Measurements from ENCODE around the gene TMEM248.

The TMEM248 gene

GRCh38 chr7:66919704-66920103 is 1.3 kb upstream of the TMEM248 start:
- ATAC-seq, result no peak
- TF ChIP-seq ZFP30 (CRISPR knock-in tag; IDR thresholded peaks at IDR 0.05), result no peak
- TF ChIP-seq ZFP3 (CRISPR knock-in tag; IDR thresholded peaks at IDR 0.05), result no peak
- no peak for TF ChIP-seq CREB5 (CRISPR knock-in tag; IDR thresholded peaks at IDR 0.05; ENCODE audit: low read depth)
- no peak for TF ChIP-seq SNAI2 (CRISPR knock-in tag; IDR thresholded peaks at IDR 0.05)
- no peak for TF ChIP-seq ISL1 (CRISPR knock-in tag; IDR thresholded peaks at IDR 0.05)
- TF ChIP-seq PPARA (CRISPR knock-in tag; IDR thresholded peaks at IDR 0.05; ENCODE audit: borderline replicate concordance), result no peak
- no peak for TF ChIP-seq ESRRG (CRISPR knock-in tag; IDR thresholded peaks at IDR 0.05)
- TF ChIP-seq ZNF565 (CRISPR knock-in tag; conservative IDR thresholded peaks at IDR 0.05; ENCODE audit: low read depth), result no peak
- TF ChIP-seq RARB (CRISPR knock-in tag; IDR thresholded peaks at IDR 0.05), result no peak

- no peak; the same call in 2 of the 3 replicates for ATAC-seq
Measured at GRCh38 chr7:66920256-66920655, 769 bp upstream of the TMEM248 start.

More at GRCh38 chr7:66920256-66920655, 769 bp upstream of the TMEM248 start:
- TF ChIP-seq RARB (CRISPR knock-in tag; IDR thresholded peaks at IDR 0.05) (no peak), OSR1 (CRISPR knock-in tag; IDR thresholded peaks at IDR 0.05) (no peak), GLIS3 (CRISPR knock-in tag; IDR thresholded peaks at IDR 0.05) (no peak), ZNF8 (CRISPR knock-in tag; IDR thresholded peaks at IDR 0.05) (no peak), ARNTL (CRISPR knock-in tag; IDR thresholded peaks at IDR 0.05; ENCODE audit: borderline replicate concordance, low read depth) (no peak), ZFP30 (CRISPR knock-in tag; IDR thresholded peaks at IDR 0.05) (no peak), POU6F1 (CRISPR knock-in tag; IDR thresholded peaks at IDR 0.05; ENCODE audit: borderline replicate concordance, low read depth) (no peak), TSHZ2 (CRISPR knock-in tag; IDR thresholded peaks at IDR 0.05) (no peak), TOX (CRISPR knock-in tag; IDR thresholded peaks at IDR 0.05; ENCODE audit: borderline replicate concordance) (no peak), BACH2 (CRISPR knock-in tag; IDR thresholded peaks at IDR 0.05; ENCODE audit: borderline replicate concordance) (no peak), PATZ1 (CRISPR knock-in tag; IDR thresholded peaks at IDR 0.05; ENCODE audit: borderline replicate concordance) (no peak), ZC3H10 (CRISPR knock-in tag; IDR thresholded peaks at IDR 0.05) (no peak), TCF4 (CRISPR knock-in tag; IDR thresholded peaks at IDR 0.05; ENCODE audit: borderline replicate concordance) (no peak), ZNF70 (CRISPR knock-in tag; IDR thresholded peaks at IDR 0.05) (no peak), CSRNP3 (CRISPR knock-in tag; IDR thresholded peaks at IDR 0.05) (no peak), CSDC2 (CRISPR knock-in tag; IDR thresholded peaks at IDR 0.05) (no peak), ISL1 (CRISPR knock-in tag; IDR thresholded peaks at IDR 0.05) (no peak), ZFP3 (CRISPR knock-in tag; IDR thresholded peaks at IDR 0.05) (no peak), CREB5 (CRISPR knock-in tag; IDR thresholded peaks at IDR 0.05; ENCODE audit: low read depth) (no peak)
